ENCODE measurements around the gene LAMA5.

The LAMA5 gene

GRCh38 chr20:62348604-62349003 lies 18.5 kb downstream of the LAMA5 start:
- H4K5ac ChIP-seq (ENCODE audit: low read length): no peak overlapping the region
- peaks cover 2% of the 10 kb centered on the region for H3K36me3 ChIP-seq (ENCODE audit: control insufficient read depth, insufficient read depth, low read length)
- H3K9ac ChIP-seq (ENCODE audit: low read length): no peak overlapping the region

GRCh38 chr20:62347445-62347844 lies 19.7 kb downstream of the LAMA5 start:
- no peak for DNase-seq
- Histone ChIP-seq H2BK5ac (ENCODE audit: low read length) (no peak overlapping the region), H3K4me2 (ENCODE audit: low read length) (no peak overlapping the region), H3K4ac (ENCODE audit: low read depth, low read length) (no peak overlapping the region), H3K36me3 (ENCODE audit: control insufficient read depth, insufficient read depth, low read length) (peaks cover 2% of the 10 kb centered on the region), H2BK120ac (ENCODE audit: low read depth, low read length) (no peak overlapping the region), H4K8ac (ENCODE audit: low read depth, low read length) (no peak overlapping the region), H3K23ac (ENCODE audit: low read length) (no peak overlapping the region), H4K5ac (ENCODE audit: low read length) (no peak overlapping the region), H3K4me1 (ENCODE audit: control insufficient read depth, low read depth, low read length) (no peaks in the 10 kb centered on the region), H3K27me3 (ENCODE audit: insufficient read depth, low read length, poor library complexity) (no peaks in the 10 kb centered on the region), H3K27ac (ENCODE audit: low read depth, low read length) (no peak overlapping the region), H3K9ac (ENCODE audit: low read length) (no peak overlapping the region), H3K79me1 (ENCODE audit: low read length) (no peaks in the 10 kb centered on the region), H3K4me3 (ENCODE audit: low read length) (no peak overlapping the region), H2AK5ac (ENCODE audit: low read length) (no peak overlapping the region), H3K18ac (ENCODE audit: low read length) (no peak overlapping the region), H2BK15ac (replicated peaks; ENCODE audit: low read depth) (no peak overlapping the region), H3K56ac (ENCODE audit: low read length) (no peak overlapping the region), H3K79me2 (ENCODE audit: control insufficient read depth, insufficient read depth, low read length) (no peaks in the 10 kb centered on the region)
- no CpG with 5 or more reads among the region's 9 CpGs for WGBS (ENCODE audit: extremely low coverage, insufficient coverage, low lambda C conversion rate)

More at GRCh38 chr20:62348604-62349003, 18.5 kb downstream of the LAMA5 start:
- Histone ChIP-seq H3K23ac (ENCODE audit: low read length) (no peak overlapping the region), H3K79me2 (ENCODE audit: control insufficient read depth, insufficient read depth, low read length) (no peaks in the 10 kb centered on the region), H3K27me3 (ENCODE audit: insufficient read depth, low read length, poor library complexity) (no peaks in the 10 kb centered on the region), H3K4ac (ENCODE audit: low read depth, low read length) (no peak overlapping the region), H2BK120ac (ENCODE audit: low read depth, low read length) (no peak overlapping the region), H3K4me2 (ENCODE audit: low read length) (no peak overlapping the region), H2AK5ac (ENCODE audit: low read length) (no peak overlapping the region), H3K4me1 (ENCODE audit: control insufficient read depth, low read depth, low read length) (no peaks in the 10 kb centered on the region), H3K56ac (ENCODE audit: low read length) (no peak overlapping the region), H2BK5ac (ENCODE audit: low read length) (no peak overlapping the region), H4K8ac (ENCODE audit: low read depth, low read length) (no peak overlapping the region), H3K79me1 (ENCODE audit: low read length) (no peaks in the 10 kb centered on the region), H3K4me3 (ENCODE audit: low read length) (no peak overlapping the region), H2BK15ac (replicated peaks; ENCODE audit: low read depth) (no peak overlapping the region), H3K18ac (ENCODE audit: low read length) (no peak overlapping the region), H3K27ac (ENCODE audit: low read depth, low read length) (no peak overlapping the region)
- DNase-seq: no peak
- WGBS (ENCODE audit: extremely low coverage, insufficient coverage, low lambda C conversion rate): no CpG with 5 or more reads among the region's 1 CpG

GRCh38 chr20:62347151-62347404 lies 20.0 kb downstream of the LAMA5 start:
- Histone ChIP-seq H4K5ac (ENCODE audit: low read length) (no peak overlapping the region), H3K79me2 (ENCODE audit: control insufficient read depth, insufficient read depth, low read length) (no peaks in the 10 kb centered on the region), H3K4me1 (ENCODE audit: control insufficient read depth, low read depth, low read length) (no peaks in the 10 kb centered on the region), H3K9ac (ENCODE audit: low read length) (no peak overlapping the region), H3K79me1 (ENCODE audit: low read length) (no peaks in the 10 kb centered on the region), H3K27ac (ENCODE audit: low read depth, low read length) (no peak overlapping the region), H2BK15ac (replicated peaks; ENCODE audit: low read depth) (no peak overlapping the region), H4K8ac (ENCODE audit: low read depth, low read length) (no peak overlapping the region), H3K56ac (ENCODE audit: low read length) (no peak overlapping the region), H3K18ac (ENCODE audit: low read length) (no peak overlapping the region), H3K4me2 (ENCODE audit: low read length) (no peak overlapping the region), H3K36me3 (ENCODE audit: control insufficient read depth, insufficient read depth, low read length) (peaks cover 2% of the 10 kb centered on the region), H3K27me3 (ENCODE audit: insufficient read depth, low read length, poor library complexity) (no peaks in the 10 kb centered on the region), H3K4ac (ENCODE audit: low read depth, low read length) (no peak overlapping the region), H2BK120ac (ENCODE audit: low read depth, low read length) (no peak overlapping the region), H2BK5ac (ENCODE audit: low read length) (no peak overlapping the region), H3K23ac (ENCODE audit: low read length) (no peak overlapping the region), H2AK5ac (ENCODE audit: low read length) (no peak overlapping the region), H3K4me3 (ENCODE audit: low read length) (no peak overlapping the region)
- no CpG with 5 or more reads among the region's 10 CpGs for WGBS (ENCODE audit: extremely low coverage, insufficient coverage, low lambda C conversion rate)
- no peak for DNase-seq

- no peak overlapping the region for H2BK120ac ChIP-seq (ENCODE audit: low read depth, low read length)
- no peak overlapping the region for H3K23ac ChIP-seq (ENCODE audit: low read length)
- H3K9ac ChIP-seq (ENCODE audit: low read length): no peak overlapping the region
- H2BK15ac ChIP-seq (replicated peaks; ENCODE audit: low read depth): no peak overlapping the region
- no peaks in the 10 kb centered on the region for H3K79me1 ChIP-seq (ENCODE audit: low read length)
- H3K18ac ChIP-seq (ENCODE audit: low read length): no peak overlapping the region
- H3K36me3 ChIP-seq (ENCODE audit: control insufficient read depth, insufficient read depth, low read length): peaks cover 2% of the 10 kb centered on the region
- no peak overlapping the region for H2BK5ac ChIP-seq (ENCODE audit: low read length)
- no peaks in the 10 kb centered on the region for H3K27me3 ChIP-seq (ENCODE audit: insufficient read depth, low read length, poor library complexity)
- DNase-seq: no peak
- no peak overlapping the region for H3K4me3 ChIP-seq (ENCODE audit: low read length)
- no peak overlapping the region for H3K4ac ChIP-seq (ENCODE audit: low read depth, low read length)
- H4K5ac ChIP-seq (ENCODE audit: low read length): no peak overlapping the region
- no peak overlapping the region for H3K4me2 ChIP-seq (ENCODE audit: low read length)
- no peak overlapping the region for H4K8ac ChIP-seq (ENCODE audit: low read depth, low read length)
- H2AK5ac ChIP-seq (ENCODE audit: low read length): no peak overlapping the region
- no peak overlapping the region for H3K27ac ChIP-seq (ENCODE audit: low read depth, low read length)
- no CpG with 5 or more reads among the region's 34 CpGs for WGBS (ENCODE audit: extremely low coverage, insufficient coverage, low lambda C conversion rate)
- H3K56ac ChIP-seq (ENCODE audit: low read length): no peak overlapping the region
- H3K4me1 ChIP-seq (ENCODE audit: control insufficient read depth, low read depth, low read length): no peaks in the 10 kb centered on the region
- H3K79me2 ChIP-seq (ENCODE audit: control insufficient read depth, insufficient read depth, low read length): no peaks in the 10 kb centered on the region
These were observed 20.5 kb downstream of the LAMA5 start for GRCh38 chr20:62346398-62347150.

GRCh38 chr20:62345681-62346370 lies 21.3 kb downstream of the LAMA5 start:
- peaks cover 2% of the 10 kb centered on the region for H3K36me3 ChIP-seq (ENCODE audit: control insufficient read depth, insufficient read depth, low read length)
- no peak overlapping the region for H3K56ac ChIP-seq (ENCODE audit: low read length)
- no peak overlapping the region for H2BK120ac ChIP-seq (ENCODE audit: low read depth, low read length)

More at GRCh38 chr20:62345681-62346370, 21.3 kb downstream of the LAMA5 start:
- H3K4me1 ChIP-seq (ENCODE audit: control insufficient read depth, low read depth, low read length): no peaks in the 10 kb centered on the region
- H3K18ac ChIP-seq (ENCODE audit: low read length): no peak overlapping the region
- DNase-seq: no peak
- H3K9ac ChIP-seq (ENCODE audit: low read length): no peak overlapping the region
- H3K4me3 ChIP-seq (ENCODE audit: low read length): no peak overlapping the region
- WGBS (ENCODE audit: extremely low coverage, insufficient coverage, low lambda C conversion rate): no CpG with 5 or more reads among the region's 25 CpGs
- H3K79me1 ChIP-seq (ENCODE audit: low read length): no peaks in the 10 kb centered on the region
- no peak overlapping the region for H3K4me2 ChIP-seq (ENCODE audit: low read length)
- H3K27me3 ChIP-seq (ENCODE audit: insufficient read depth, low read length, poor library complexity): no peaks in the 10 kb centered on the region
- H4K5ac ChIP-seq (ENCODE audit: low read length): no peak overlapping the region
- H4K8ac ChIP-seq (ENCODE audit: low read depth, low read length): no peak overlapping the region
- no peak overlapping the region for H3K27ac ChIP-seq (ENCODE audit: low read depth, low read length)
- H3K23ac ChIP-seq (ENCODE audit: low read length): no peak overlapping the region
- no peak overlapping the region for H3K4ac ChIP-seq (ENCODE audit: low read depth, low read length)
- H2BK15ac ChIP-seq (replicated peaks; ENCODE audit: low read depth): no peak overlapping the region
- H2BK5ac ChIP-seq (ENCODE audit: low read length): no peak overlapping the region
- H2AK5ac ChIP-seq (ENCODE audit: low read length): no peak overlapping the region
- H3K79me2 ChIP-seq (ENCODE audit: control insufficient read depth, insufficient read depth, low read length): no peaks in the 10 kb centered on the region
